Measurements from ENCODE around the gene SLC24A3. TPM values are rescaled to one million over a fixed set of nuclear protein-coding genes. Genes with fewer than 3 reads are reported as not detected.

Gene SLC24A3
- total RNA-seq, 1 donor from 2014 or later = 0.96 TPM

DNA sequence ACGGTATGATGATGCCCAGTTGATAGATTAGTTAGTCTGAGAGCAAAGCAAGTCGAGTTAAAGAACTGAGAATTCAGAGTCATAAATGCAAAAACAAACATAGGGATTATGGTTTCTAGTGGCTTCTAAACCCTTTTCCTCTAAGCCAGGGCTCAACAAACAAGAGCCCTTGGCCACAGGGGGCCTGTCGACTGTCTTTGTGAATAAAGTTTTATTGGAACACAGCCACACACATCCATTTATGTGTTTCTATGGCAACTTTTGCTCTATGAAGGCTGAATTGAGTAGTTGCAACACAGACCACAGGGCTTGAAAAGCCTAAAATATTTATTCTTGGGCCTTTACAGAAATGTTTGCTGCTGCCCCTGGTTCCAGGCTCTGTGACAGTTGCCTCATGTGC is 76.2 kb downstream of the SLC24A3 start:
- Mint-ChIP-seq H3K4me1 (ENCODE audit: low read depth) (peaks cover 3% of the 10 kb centered on the region), H3K27ac (no peak overlapping the region), H3K4me3 (ENCODE audit: low read depth) (no peak overlapping the region), H3K36me3 (ENCODE audit: insufficient read depth) (no peaks in the 10 kb centered on the region), H3K9me3 (ENCODE audit: low read depth) (no peaks in the 10 kb centered on the region), H3K27me3 (no peaks in the 10 kb centered on the region)
- no peak for DNase-seq (ENCODE audit: low spot score, unreplicated experiment)
- TF ChIP-seq, protein P1, sequence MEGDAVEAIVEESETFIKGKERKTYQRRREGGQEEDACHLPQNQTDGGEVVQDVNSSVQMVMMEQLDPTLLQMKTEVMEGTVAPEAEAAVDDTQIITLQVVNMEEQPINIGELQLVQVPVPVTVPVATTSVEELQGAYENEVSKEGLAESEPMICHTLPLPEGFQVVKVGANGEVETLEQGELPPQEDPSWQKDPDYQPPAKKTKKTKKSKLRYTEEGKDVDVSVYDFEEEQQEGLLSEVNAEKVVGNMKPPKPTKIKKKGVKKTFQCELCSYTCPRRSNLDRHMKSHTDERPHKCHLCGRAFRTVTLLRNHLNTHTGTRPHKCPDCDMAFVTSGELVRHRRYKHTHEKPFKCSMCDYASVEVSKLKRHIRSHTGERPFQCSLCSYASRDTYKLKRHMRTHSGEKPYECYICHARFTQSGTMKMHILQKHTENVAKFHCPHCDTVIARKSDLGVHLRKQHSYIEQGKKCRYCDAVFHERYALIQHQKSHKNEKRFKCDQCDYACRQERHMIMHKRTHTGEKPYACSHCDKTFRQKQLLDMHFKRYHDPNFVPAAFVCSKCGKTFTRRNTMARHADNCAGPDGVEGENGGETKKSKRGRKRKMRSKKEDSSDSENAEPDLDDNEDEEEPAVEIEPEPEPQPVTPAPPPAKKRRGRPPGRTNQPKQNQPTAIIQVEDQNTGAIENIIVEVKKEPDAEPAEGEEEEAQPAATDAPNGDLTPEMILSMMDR (IDR thresholded peaks at IDR 0.05; ENCODE audit: unreplicated experiment) = no peak

DNA sequence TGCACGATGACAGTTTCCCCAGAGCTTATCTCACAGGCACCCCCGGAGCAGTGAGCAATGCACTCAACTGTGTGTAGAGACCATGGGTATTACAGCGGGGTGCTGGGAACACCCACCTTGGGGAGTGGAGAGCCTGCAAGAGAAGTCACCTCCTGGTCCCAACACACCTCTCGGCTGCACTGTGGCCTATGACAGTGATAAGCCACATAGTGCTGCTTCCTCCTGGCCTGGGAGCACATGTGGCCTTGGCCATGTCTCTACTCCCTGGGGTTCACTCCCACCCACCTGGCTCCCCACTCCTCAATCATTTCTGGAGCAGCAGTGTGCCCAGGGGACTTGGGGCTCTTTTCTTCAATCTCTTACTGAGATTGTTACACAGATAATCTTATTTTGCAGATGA is 77.0 kb downstream of the SLC24A3 start:
- Mint-ChIP-seq H3K4me1 (ENCODE audit: low read depth) (no peaks in the 10 kb centered on the region), H3K27ac (no peak overlapping the region), H3K36me3 (ENCODE audit: insufficient read depth) (no peaks in the 10 kb centered on the region), H3K27me3 (no peaks in the 10 kb centered on the region), H3K4me3 (ENCODE audit: low read depth) (no peak overlapping the region), H3K9me3 (ENCODE audit: low read depth) (no peaks in the 10 kb centered on the region)
- TF ChIP-seq, protein P1 (IDR thresholded peaks at IDR 0.05; ENCODE audit: unreplicated experiment) = no peak
- DNase-seq (ENCODE audit: low spot score, unreplicated experiment) = no peak

DNA sequence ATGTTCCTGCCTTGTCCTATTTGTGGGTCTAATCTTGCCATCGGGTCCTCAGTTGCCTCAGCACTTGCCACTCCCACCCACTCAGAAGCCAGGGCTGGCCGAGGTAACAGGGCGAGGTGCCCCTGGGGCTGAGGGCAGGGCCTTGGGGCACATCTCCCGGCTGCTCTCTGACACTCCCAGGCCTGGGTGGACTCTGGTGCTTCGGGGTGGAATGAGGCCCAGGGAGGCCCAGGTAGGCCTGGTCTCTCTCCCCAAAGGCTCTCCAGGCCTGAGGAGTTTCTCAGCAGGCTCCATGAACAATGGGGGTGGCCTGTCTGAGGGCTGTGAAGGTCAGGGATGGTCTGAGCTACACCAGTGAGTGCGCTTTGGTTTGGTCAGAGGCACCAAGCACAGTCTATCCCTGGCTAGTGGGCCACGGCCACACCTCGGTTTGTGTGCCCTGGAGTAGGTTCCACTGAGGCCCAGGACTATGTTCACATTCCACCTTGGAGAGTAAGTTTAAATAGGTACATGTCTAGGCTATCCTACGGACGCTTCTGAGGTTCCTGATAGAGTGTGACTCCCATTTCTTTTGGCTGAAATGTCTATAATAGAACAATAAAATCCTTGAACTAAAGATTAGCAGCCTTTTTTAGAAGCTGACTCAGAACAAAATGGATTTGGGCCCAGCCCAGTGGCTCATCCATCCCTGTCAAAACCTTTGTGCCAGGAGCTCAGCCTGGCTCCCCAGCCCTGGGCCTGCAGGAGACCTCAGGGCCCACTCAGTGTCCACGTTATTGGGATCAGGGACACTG is 78.8 kb downstream of the SLC24A3 start:
- Mint-ChIP-seq H3K27me3 (no peaks in the 10 kb centered on the region), H3K4me1 (ENCODE audit: low read depth) (no peaks in the 10 kb centered on the region), H3K4me3 (ENCODE audit: low read depth) (no peak overlapping the region), H3K9me3 (ENCODE audit: low read depth) (no peaks in the 10 kb centered on the region), H3K27ac (no peak overlapping the region), H3K36me3 (ENCODE audit: insufficient read depth) (no peaks in the 10 kb centered on the region)
- TF ChIP-seq, protein P1 (IDR thresholded peaks at IDR 0.05; ENCODE audit: unreplicated experiment) = no peak
- no peak for DNase-seq (ENCODE audit: low spot score, unreplicated experiment)

DNA sequence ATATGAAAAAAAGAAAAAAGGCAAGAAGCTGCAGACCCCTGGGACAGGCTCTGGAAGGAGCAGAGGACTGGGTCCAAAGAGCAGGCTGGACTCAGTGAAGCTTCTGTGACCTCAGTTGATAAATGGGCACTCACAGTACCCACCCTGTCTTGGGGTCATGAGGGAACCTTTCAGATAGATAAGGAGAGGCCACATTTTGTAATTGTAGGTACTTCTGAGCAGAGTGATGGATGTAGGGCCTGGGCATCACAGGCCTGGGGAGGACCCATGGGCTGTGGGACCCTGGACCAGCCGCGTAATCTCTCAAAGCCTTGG is 79.3 kb downstream of the SLC24A3 start:
- TF ChIP-seq, protein P1 (IDR thresholded peaks at IDR 0.05; ENCODE audit: unreplicated experiment) = no peak
- no peak overlapping the region for H3K27ac Mint-ChIP-seq
- no peak overlapping the region for H3K4me3 Mint-ChIP-seq (ENCODE audit: low read depth)
- H3K9me3 Mint-ChIP-seq (ENCODE audit: low read depth) = no peaks in the 10 kb centered on the region
- DNase-seq (ENCODE audit: low spot score, unreplicated experiment) = no peak
- no peaks in the 10 kb centered on the region for H3K36me3 Mint-ChIP-seq (ENCODE audit: insufficient read depth)
- H3K27me3 Mint-ChIP-seq = no peaks in the 10 kb centered on the region
- H3K4me1 Mint-ChIP-seq (ENCODE audit: low read depth) = no peaks in the 10 kb centered on the region

DNA sequence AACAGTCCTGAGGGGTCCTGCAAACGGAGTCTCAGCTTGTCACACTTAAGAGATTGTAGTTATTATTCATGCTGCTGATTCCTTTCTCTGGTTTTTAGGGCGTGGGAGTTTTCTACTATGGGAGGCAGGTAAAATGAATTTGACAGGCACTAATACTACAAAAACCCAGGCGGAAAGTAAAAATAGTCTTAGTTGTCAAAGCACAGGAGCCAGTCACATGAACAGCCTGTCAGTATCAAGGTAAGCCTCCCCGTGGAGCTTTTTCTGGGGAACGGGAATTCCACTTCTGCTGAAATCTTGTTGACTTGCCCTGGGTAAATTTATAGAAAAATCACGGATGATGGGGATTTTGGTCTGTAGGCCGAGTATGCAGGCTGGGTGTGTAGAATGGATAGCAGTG is 79.8 kb downstream of the SLC24A3 start:
- Mint-ChIP-seq H3K4me3 (ENCODE audit: low read depth) (no peak overlapping the region), H3K27ac (no peak overlapping the region), H3K9me3 (ENCODE audit: low read depth) (no peaks in the 10 kb centered on the region), H3K4me1 (ENCODE audit: low read depth) (no peaks in the 10 kb centered on the region), H3K27me3 (no peaks in the 10 kb centered on the region), H3K36me3 (ENCODE audit: insufficient read depth) (no peaks in the 10 kb centered on the region)
- DNase-seq (ENCODE audit: low spot score, unreplicated experiment) = no peak
- TF ChIP-seq, protein P1 (IDR thresholded peaks at IDR 0.05; ENCODE audit: unreplicated experiment) = no peak
